Activated naive CD4-positive, alpha-beta T cell treated with anti-CD3 and anti-CD28 coated beads, Interleukin-2, amount 50 U/mL, for 24 hours (primary cell): ENCODE results near the gene VCAN.

Source experiments
- H3K27ac Mint-ChIP-seq: one replicate; pipeline ENCODE4 v1.8.0; 2021; ENCODE audit warnings: mild to moderate bottlenecking, mixed read lengths
- H3K27me3 Mint-ChIP-seq: one replicate; pipeline ENCODE4 v1.8.0; 2021; ENCODE audit warnings: mixed read lengths
- H3K36me3 Mint-ChIP-seq: one replicate; pipeline ENCODE4 v1.8.0; 2021; ENCODE audit warnings: mixed read lengths
- H3K4me1 Mint-ChIP-seq: one replicate; pipeline ENCODE4 v1.8.0; 2021; ENCODE audit warnings: mixed read lengths
- H3K4me3 Mint-ChIP-seq: one replicate; pipeline ENCODE4 v1.8.0; 2021; ENCODE audit warnings: mild to moderate bottlenecking, mixed read lengths
- H3K9me3 Mint-ChIP-seq: one replicate; pipeline ENCODE4 v1.8.0; 2021; ENCODE audit warnings: mixed read lengths

The VCAN gene

GRCh38 chr5:83510260-83510659 lies 38.7 kb downstream of the VCAN start:
- no peak overlapping the region for H3K27ac Mint-ChIP-seq
- H3K4me1 Mint-ChIP-seq: no peaks in the 10 kb centered on the region

GRCh38 chr5:83512061-83512745 lies 40.7 kb downstream of the VCAN start:
- no peaks in the 10 kb centered on the region for H3K4me1 Mint-ChIP-seq
- H3K27me3 Mint-ChIP-seq: peaks cover 6% of the 10 kb centered on the region
- H3K27ac Mint-ChIP-seq: no peak overlapping the region
- no peaks in the 10 kb centered on the region for H3K9me3 Mint-ChIP-seq
- H3K4me3 Mint-ChIP-seq: no peak overlapping the region
- H3K36me3 Mint-ChIP-seq: no peaks in the 10 kb centered on the region

More at GRCh38 chr5:83510260-83510659, 38.7 kb downstream of the VCAN start:
- H3K36me3 Mint-ChIP-seq: no peaks in the 10 kb centered on the region
- H3K4me3 Mint-ChIP-seq: no peak overlapping the region
- H3K9me3 Mint-ChIP-seq: no peaks in the 10 kb centered on the region
- H3K27me3 Mint-ChIP-seq: peaks cover 5% of the 10 kb centered on the region

GRCh38 chr5:83513081-83513480 lies 41.5 kb downstream of the VCAN start:
- Mint-ChIP-seq H3K36me3 (no peaks in the 10 kb centered on the region), H3K4me1 (no peaks in the 10 kb centered on the region), H3K9me3 (no peaks in the 10 kb centered on the region), H3K27me3 (peaks cover 5% of the 10 kb centered on the region), H3K4me3 (no peak overlapping the region), H3K27ac (no peak overlapping the region)

- peaks cover 5% of the 10 kb centered on the region for H3K27me3 Mint-ChIP-seq
- no peaks in the 10 kb centered on the region for H3K36me3 Mint-ChIP-seq
- no peaks in the 10 kb centered on the region for H3K9me3 Mint-ChIP-seq
- no peak overlapping the region for H3K27ac Mint-ChIP-seq
- H3K4me3 Mint-ChIP-seq: no peak overlapping the region
- H3K4me1 Mint-ChIP-seq: no peaks in the 10 kb centered on the region
Measured at GRCh38 chr5:83513491-83513890, 41.9 kb downstream of the VCAN start.

GRCh38 chr5:83516377-83516776 lies 44.8 kb downstream of the VCAN start:
- H3K27me3 Mint-ChIP-seq: peaks cover 5% of the 10 kb centered on the region
- no peak overlapping the region for H3K27ac Mint-ChIP-seq
- no peak overlapping the region for H3K4me3 Mint-ChIP-seq
- no peaks in the 10 kb centered on the region for H3K4me1 Mint-ChIP-seq
- no peaks in the 10 kb centered on the region for H3K36me3 Mint-ChIP-seq
- no peaks in the 10 kb centered on the region for H3K9me3 Mint-ChIP-seq

- H3K4me1 Mint-ChIP-seq: no peaks in the 10 kb centered on the region
- H3K9me3 Mint-ChIP-seq: no peaks in the 10 kb centered on the region
- no peaks in the 10 kb centered on the region for H3K36me3 Mint-ChIP-seq
- H3K27me3 Mint-ChIP-seq: peaks cover 5% of the 10 kb centered on the region
- no peak overlapping the region for H3K4me3 Mint-ChIP-seq
- no peak overlapping the region for H3K27ac Mint-ChIP-seq
Measured at GRCh38 chr5:83517072-83517687, 45.6 kb downstream of the VCAN start.

- no peak overlapping the region for H3K4me3 Mint-ChIP-seq
- H3K36me3 Mint-ChIP-seq: no peaks in the 10 kb centered on the region
- H3K9me3 Mint-ChIP-seq: no peaks in the 10 kb centered on the region
- H3K4me1 Mint-ChIP-seq: no peaks in the 10 kb centered on the region
- peaks cover 5% of the 10 kb centered on the region for H3K27me3 Mint-ChIP-seq
- no peak overlapping the region for H3K27ac Mint-ChIP-seq
Measured at GRCh38 chr5:83517688-83518085, 46.1 kb downstream of the VCAN start.

- Mint-ChIP-seq H3K4me3 (no peak overlapping the region), H3K27ac (peak overlapping the region; percentile 14), H3K36me3 (no peaks in the 10 kb centered on the region), H3K4me1 (no peaks in the 10 kb centered on the region), H3K27me3 (peaks cover 5% of the 10 kb centered on the region), H3K9me3 (no peaks in the 10 kb centered on the region)
Measured at GRCh38 chr5:83518319-83519061, 46.9 kb downstream of the VCAN start.

- H3K4me1 Mint-ChIP-seq: no peaks in the 10 kb centered on the region
- H3K36me3 Mint-ChIP-seq: no peaks in the 10 kb centered on the region
- no peak overlapping the region for H3K4me3 Mint-ChIP-seq
- H3K27ac Mint-ChIP-seq: no peak overlapping the region
- H3K9me3 Mint-ChIP-seq: no peaks in the 10 kb centered on the region
- peaks cover 5% of the 10 kb centered on the region for H3K27me3 Mint-ChIP-seq
Measured at GRCh38 chr5:83522446-83522845, 50.9 kb downstream of the VCAN start.

- Mint-ChIP-seq H3K27me3 (peaks cover 2% of the 10 kb centered on the region), H3K9me3 (no peaks in the 10 kb centered on the region), H3K4me3 (no peak overlapping the region), H3K27ac (no peak overlapping the region), H3K36me3 (no peaks in the 10 kb centered on the region), H3K4me1 (no peaks in the 10 kb centered on the region)
Measured at GRCh38 chr5:83523929-83524328, 52.4 kb downstream of the VCAN start.

GRCh38 chr5:83524345-83524744 lies 52.8 kb downstream of the VCAN start:
- Mint-ChIP-seq H3K36me3 (no peaks in the 10 kb centered on the region), H3K4me3 (no peak overlapping the region), H3K4me1 (no peaks in the 10 kb centered on the region), H3K9me3 (no peaks in the 10 kb centered on the region), H3K27ac (no peak overlapping the region), H3K27me3 (peaks cover 2% of the 10 kb centered on the region)

GRCh38 chr5:83524991-83525390 lies 53.4 kb downstream of the VCAN start:
- H3K36me3 Mint-ChIP-seq: no peaks in the 10 kb centered on the region
- no peak overlapping the region for H3K27ac Mint-ChIP-seq
- no peaks in the 10 kb centered on the region for H3K4me1 Mint-ChIP-seq
- H3K4me3 Mint-ChIP-seq: no peak overlapping the region
- peaks cover 2% of the 10 kb centered on the region for H3K27me3 Mint-ChIP-seq
- H3K9me3 Mint-ChIP-seq: no peaks in the 10 kb centered on the region

- Mint-ChIP-seq H3K9me3 (no peaks in the 10 kb centered on the region), H3K4me3 (no peak overlapping the region), H3K27ac (no peak overlapping the region), H3K36me3 (no peaks in the 10 kb centered on the region), H3K4me1 (no peaks in the 10 kb centered on the region), H3K27me3 (peaks cover 2% of the 10 kb centered on the region)
Measured at GRCh38 chr5:83526289-83526688, 54.7 kb downstream of the VCAN start.

- no peaks in the 10 kb centered on the region for H3K9me3 Mint-ChIP-seq
- peaks cover 5% of the 10 kb centered on the region for H3K27me3 Mint-ChIP-seq
- no peaks in the 10 kb centered on the region for H3K4me1 Mint-ChIP-seq
- H3K4me3 Mint-ChIP-seq: no peak overlapping the region
- no peak overlapping the region for H3K27ac Mint-ChIP-seq
- H3K36me3 Mint-ChIP-seq: no peaks in the 10 kb centered on the region
Measured at GRCh38 chr5:83527221-83527620, 55.7 kb downstream of the VCAN start.

GRCh38 chr5:83527722-83528438 lies 56.3 kb downstream of the VCAN start:
- H3K9me3 Mint-ChIP-seq: no peaks in the 10 kb centered on the region
- H3K4me1 Mint-ChIP-seq: no peaks in the 10 kb centered on the region
- no peak overlapping the region for H3K4me3 Mint-ChIP-seq
- no peak overlapping the region for H3K27ac Mint-ChIP-seq
- no peaks in the 10 kb centered on the region for H3K36me3 Mint-ChIP-seq
- peaks cover 5% of the 10 kb centered on the region for H3K27me3 Mint-ChIP-seq

- Mint-ChIP-seq H3K36me3 (no peaks in the 10 kb centered on the region), H3K4me3 (no peak overlapping the region), H3K9me3 (no peaks in the 10 kb centered on the region), H3K27me3 (peaks cover 5% of the 10 kb centered on the region), H3K4me1 (no peaks in the 10 kb centered on the region), H3K27ac (no peak overlapping the region)
Measured at GRCh38 chr5:83528439-83528769, 56.9 kb downstream of the VCAN start.
